Hematopoietic multipotent progenitor cell (in vitro differentiated cells): ENCODE measurements around the gene ELAPOR2. TPM values are rescaled to one million over a fixed set of nuclear protein-coding genes. Genes with fewer than 3 reads are reported as not detected.
"Not testable (repeated sequence)": the region's sequence is repeated elsewhere in the genome, so short reads cannot be mapped to it uniquely, and the experiment has no call there.

ENCODE experiments used
- DNase-seq, 3 donors: peaks; one replicate each; pipeline ENCODE4 v3.0.0-alpha.2; 2011 to 2015; ENCODE audit warnings: low read depth in 2 of 3, low spot score in 2 of 3
- total RNA-seq: library from RNA; depleted of rRNA; stranded (reverse); fragments of >200 nt; gene quantifications from one replicate; pipeline ENCODE4 v1.2.3, GENCODE V29; 2012

The ELAPOR2 gene
- total RNA-seq, 1 donor = 10.8 TPM

DNA sequence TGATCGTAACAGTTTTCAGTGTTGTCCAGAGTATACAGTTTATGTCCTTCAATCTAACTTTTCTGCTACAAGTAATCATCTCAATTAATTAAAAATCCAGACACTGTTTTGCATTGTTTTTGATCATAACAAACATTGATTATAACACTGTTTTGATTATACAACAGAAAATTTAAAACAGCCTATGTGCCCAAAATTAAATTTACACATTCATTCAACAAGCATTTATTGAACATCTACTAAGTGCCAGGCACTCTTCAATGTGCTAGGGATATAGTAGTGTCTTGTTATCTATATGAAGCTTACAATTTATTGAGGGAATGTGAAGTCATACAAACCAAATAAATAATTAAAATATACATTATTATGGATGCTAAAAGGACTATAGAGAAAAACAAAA, 10.6 kb downstream of the ELAPOR2 start:
- no peak for DNase-seq

GRCh38 chr7:87046456-87046855, 13.0 kb downstream of the ELAPOR2 start:
- DNase-seq = no peak

DNA sequence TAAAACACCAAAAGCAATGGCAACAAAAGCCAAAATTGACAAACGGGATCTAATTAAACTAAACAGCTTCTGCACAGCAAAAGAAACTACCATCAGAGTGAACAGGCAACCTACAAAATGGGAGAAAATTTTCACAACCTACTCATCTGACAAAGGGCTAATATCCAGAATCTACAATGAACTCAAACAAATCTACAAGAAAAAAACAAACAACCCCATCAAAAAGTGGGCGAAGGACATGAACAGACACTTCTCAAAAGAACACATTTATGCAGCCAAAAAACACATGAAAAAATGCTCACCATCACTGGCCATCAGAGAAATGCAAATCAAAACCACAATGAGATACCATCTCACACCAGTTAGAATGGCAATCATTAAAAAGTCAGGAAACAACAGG, 14.7 kb downstream of the ELAPOR2 start:
- DNase-seq = not testable (repeated sequence)

- DNase-seq = not testable (repeated sequence)
Measured at GRCh38 chr7:87041586-87041985, 17.9 kb downstream of the ELAPOR2 start.

DNA sequence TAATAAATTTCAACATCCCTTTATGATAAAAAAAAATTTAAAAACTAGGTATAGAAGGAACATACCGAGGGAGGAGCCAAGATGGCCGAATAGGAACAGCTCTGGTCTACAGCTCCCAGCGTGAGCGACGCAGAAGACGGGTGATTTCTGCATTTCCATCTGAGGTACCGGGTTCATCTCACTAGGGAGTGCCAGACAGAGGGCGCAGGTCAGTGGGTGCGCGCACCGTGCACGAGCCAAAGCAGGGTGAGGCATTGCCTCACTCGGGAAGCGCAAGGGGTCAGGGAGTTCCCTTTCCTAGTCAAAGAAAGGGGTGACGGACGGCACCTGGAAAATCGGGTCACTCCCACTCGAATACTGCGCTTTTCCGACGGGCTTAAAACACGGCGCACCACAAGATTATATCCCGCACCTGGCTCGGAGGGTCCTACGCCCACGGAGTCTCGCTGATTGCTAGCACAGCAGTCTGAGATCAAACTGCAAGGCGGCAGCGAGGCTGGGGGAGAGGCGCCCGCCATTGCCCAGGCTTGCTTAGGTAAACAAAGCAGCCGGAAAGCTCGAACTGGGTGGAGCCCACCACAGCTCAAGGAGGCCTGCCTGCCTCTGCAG, 19.7 kb downstream of the ELAPOR2 start:
- DNase-seq = not testable (repeated sequence)

DNA sequence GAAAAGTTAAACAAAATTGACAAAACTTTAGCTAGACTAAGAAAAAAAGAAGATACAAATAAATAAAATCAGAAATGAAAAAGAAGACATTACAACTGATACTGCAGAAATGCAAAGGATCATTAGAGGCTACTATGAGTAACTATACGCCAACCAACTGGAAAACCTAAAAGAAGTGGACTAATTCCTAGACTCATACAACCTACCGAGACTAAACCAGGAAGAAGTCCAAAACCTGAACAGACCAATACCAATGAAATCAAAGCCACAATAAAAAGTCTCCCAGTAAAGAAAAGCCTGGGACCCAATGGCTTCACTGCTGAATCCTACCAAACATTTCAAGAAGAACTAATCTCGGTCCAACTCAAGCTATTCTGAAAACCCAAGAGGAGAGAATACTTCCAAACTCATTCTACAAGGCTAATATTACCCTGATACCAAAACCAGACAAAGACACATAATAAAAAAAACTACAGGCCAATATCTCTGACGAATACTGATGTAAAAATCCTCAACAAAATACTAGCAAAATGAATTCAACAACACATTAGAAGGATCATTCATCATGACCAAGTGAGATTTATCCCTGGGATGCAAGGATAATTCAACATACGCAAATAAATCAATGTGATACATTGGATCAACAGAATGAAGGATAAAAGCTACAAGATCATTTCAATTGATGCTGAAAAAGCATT, 20.3 kb downstream of the ELAPOR2 start:
- no peak for DNase-seq

DNA sequence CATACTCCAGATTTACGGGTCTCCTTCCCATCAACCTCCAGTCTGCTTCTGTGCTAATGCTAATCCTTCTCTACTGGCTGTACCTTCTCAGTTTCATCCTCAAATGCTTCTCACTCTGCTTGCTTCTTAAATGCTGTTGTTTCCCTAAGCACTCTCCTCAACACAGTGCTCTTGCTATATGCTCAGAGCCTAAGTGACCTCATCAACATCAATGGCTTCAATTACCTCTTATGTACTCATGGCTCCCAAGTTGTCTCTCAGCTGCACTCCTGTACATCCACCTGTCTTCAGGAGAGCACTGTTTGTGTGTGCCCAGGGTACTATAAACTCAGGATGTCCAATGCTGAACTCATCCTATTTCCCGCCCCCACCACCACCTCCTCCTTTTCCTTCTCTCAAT, 22.5 kb downstream of the ELAPOR2 start:
- DNase-seq = no peak

GRCh38 chr7:87032604-87033339, 26.7 kb downstream of the ELAPOR2 start:
- no peak for DNase-seq

- no peak for DNase-seq
Measured at GRCh38 chr7:87029078-87029477, 30.4 kb downstream of the ELAPOR2 start.

DNA sequence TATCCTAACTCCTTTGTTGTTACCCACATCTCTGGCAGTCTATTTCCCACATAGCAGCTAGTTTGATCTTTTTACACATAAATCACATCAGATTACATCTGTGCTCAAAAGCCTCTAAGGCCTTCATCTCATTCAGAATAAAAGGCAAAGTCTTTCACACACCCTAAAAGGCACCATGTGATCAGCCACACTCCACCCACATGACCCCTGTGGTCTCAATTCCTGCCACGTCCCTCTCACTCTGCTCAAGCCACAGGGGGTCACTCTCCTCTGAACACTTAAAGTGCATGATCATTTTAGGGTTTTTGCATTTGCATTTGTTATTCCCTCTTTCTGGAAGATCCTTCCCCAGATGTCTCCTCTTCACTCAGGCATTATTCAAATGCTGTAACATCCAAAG, 30.8 kb downstream of the ELAPOR2 start:
- DNase-seq = no peak

DNA sequence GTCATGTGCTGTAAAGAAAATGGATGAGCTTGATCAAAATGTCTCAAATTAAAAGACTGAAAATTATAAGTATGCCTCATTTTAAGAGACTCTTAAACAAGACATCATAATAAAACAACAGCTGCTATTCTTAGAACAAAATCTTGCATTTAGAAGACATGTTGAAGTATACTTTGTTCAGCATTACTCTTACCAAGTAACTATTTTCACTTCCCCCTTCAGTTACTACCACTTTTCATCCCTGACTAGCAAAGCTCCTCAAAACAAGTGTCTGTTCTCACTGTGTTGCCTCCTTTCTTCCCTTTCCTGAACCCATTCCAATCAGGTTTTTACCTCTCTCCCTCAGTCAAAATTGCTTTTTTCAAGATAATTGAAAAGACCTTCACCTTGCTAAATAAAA, 31.6 kb downstream of the ELAPOR2 start:
- no peak for DNase-seq

DNA sequence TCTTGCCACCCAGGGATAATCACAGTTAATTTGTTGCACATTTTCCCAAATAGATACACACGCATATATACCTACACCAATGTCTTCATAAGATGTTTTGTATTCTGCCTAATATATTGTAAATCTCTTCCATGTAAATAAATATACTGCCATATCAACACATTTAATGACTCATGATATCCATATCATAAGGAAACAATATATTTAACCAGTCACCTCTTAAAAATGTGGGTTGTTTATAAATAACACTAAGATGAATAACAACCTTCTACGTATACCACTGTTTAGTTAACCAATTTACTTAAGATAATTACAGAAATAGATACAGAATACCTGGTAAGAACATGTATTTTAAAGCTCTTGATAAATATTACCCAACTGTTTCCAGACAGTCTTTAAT, 38.2 kb downstream of the ELAPOR2 start:
- no peak for DNase-seq

GRCh38 chr7:87016606-87017005, 42.8 kb downstream of the ELAPOR2 start:
- no peak for DNase-seq

DNA sequence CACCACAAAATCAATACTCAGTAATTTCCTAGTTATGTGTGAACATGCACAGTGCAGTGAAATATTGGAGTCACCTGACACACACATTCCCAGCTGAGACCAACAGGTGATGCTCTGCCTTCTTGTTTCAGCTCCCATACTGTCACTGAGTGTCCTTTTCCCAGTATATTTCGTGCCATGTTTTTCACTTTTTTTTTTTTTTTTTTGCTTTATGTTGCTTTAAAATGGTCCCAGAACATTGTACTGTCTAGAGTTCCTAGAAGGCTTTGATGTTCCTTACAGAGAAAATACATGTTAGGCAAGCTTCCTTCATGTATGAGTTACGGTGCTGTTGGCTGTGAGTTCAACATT, 45.6 kb downstream of the ELAPOR2 start:
- DNase-seq = no peak

- DNase-seq = no peak
Measured at GRCh38 chr7:87013136-87013839, 46.2 kb downstream of the ELAPOR2 start.

Other genes starting within 250 kb of the ELAPOR2 start
- 66.8 TPM for gene DMTF1, start 92.8 kb upstream of the ELAPOR2 start, total RNA-seq
- gene TMEM243, start 160.1 kb upstream of the ELAPOR2 start, total RNA-seq = 30.4 TPM